Upper lobe of right lung (tissue), 1 donor: Measurements from ENCODE around the gene HOXA7. TPM values are rescaled to one million over a fixed set of nuclear protein-coding genes. Genes with fewer than 3 reads are reported as not detected.

Source experiments
- ATAC-seq: fragments of 200-7000 bp; cut with Tn5 transposase; one replicate; pipeline ENCODE4 v1.9.1; 2020; ENCODE audit warnings: mild to moderate bottlenecking, moderate library complexity
- DNase-seq: peaks from one replicate; pipeline ENCODE4 v3.0.0-alpha.2; 2020
- H3K27ac ChIP-seq: fragments of 200-600 bp; one replicate; pipeline ENCODE4 v1.8.0; 2022
- H3K27me3 ChIP-seq: fragments of 200-600 bp; one replicate; pipeline ENCODE4 v1.8.0; 2022; ENCODE audit warnings: mild to moderate bottlenecking
- H3K36me3 ChIP-seq: fragments of 200-600 bp; one replicate; pipeline ENCODE4 v1.8.0; 2022
- H3K4me1 ChIP-seq: fragments of 200-600 bp; one replicate; pipeline ENCODE4 v1.8.0; 2022
- H3K4me3 ChIP-seq: fragments of 200-600 bp; one replicate; pipeline ENCODE4 v1.8.0; 2022; ENCODE audit warnings: mild to moderate bottlenecking
- H3K9me3 ChIP-seq: fragments of 200-600 bp; one replicate; pipeline ENCODE4 v1.8.0; 2022
- intact Hi-C: fragments of 100-400 bp; cut with DNase I; formaldehyde crosslinking; loops from one replicate; pipeline ENCODE4 v1.11.0; 2022
- total RNA-seq: library from RNA; stranded (reverse); fragmentation: NEBNext Ultra II Directional; extraction: Animal tissue kit (Norgen Biotek cat#: 25700); gene quantifications from one replicate; pipeline ENCODE4 v1.2.1, GENCODE V29; 2021
- TF ChIP-seq, protein P1 (sequence below): fragments of 200-600 bp; IDR thresholded peaks from one replicate; pipeline ENCODE4 v1.8.0; 2022; ENCODE audit warnings: antibody characterized with exemption
- donor health status: DM: no; HTN: yes; CAD: no; lungs with severe emphysema.

HOXA7 gene
- total RNA-seq, 1 donor from 2014 or later = 2.9 TPM

DNA sequence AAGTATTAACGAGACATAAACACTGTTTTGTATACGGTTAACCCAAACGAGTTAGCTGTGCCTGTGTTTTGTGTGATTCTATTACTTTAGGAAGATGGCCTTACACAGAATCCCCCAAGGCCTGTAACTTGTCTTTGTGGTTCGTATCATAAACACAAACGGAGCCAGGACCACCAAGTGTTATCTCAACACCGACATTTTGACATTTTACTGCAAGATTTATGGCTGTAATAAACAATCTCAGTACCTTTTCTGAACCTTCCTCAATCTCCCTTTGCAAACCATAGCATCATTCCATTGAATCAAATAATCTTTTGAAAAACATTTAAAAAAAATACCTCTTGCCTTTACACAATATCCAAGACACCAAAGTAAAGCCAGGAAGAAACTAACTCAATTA, 23.5 kb downstream of the HOXA7 start:
- no peaks in the 10 kb centered on the region for H3K36me3 ChIP-seq
- intact Hi-C loops = no loop called here
- peaks cover 10% of the 10 kb centered on the region for H3K27me3 ChIP-seq
- DNase-seq = no peak
- peaks cover 51% of the 10 kb centered on the region for H3K4me1 ChIP-seq
- no peak overlapping the region for H3K27ac ChIP-seq
- no peak for ATAC-seq
- H3K4me3 ChIP-seq = no peak overlapping the region
- no peaks in the 10 kb centered on the region for H3K9me3 ChIP-seq
- TF ChIP-seq, protein P1, sequence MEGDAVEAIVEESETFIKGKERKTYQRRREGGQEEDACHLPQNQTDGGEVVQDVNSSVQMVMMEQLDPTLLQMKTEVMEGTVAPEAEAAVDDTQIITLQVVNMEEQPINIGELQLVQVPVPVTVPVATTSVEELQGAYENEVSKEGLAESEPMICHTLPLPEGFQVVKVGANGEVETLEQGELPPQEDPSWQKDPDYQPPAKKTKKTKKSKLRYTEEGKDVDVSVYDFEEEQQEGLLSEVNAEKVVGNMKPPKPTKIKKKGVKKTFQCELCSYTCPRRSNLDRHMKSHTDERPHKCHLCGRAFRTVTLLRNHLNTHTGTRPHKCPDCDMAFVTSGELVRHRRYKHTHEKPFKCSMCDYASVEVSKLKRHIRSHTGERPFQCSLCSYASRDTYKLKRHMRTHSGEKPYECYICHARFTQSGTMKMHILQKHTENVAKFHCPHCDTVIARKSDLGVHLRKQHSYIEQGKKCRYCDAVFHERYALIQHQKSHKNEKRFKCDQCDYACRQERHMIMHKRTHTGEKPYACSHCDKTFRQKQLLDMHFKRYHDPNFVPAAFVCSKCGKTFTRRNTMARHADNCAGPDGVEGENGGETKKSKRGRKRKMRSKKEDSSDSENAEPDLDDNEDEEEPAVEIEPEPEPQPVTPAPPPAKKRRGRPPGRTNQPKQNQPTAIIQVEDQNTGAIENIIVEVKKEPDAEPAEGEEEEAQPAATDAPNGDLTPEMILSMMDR = no peak

GRCh38 chr7:27132214-27132613, 24.3 kb downstream of the HOXA7 start:
- H3K27ac ChIP-seq = no peak overlapping the region
- H3K4me1 ChIP-seq = peaks cover 56% of the 10 kb centered on the region
- TF ChIP-seq, protein P1 = no peak
- H3K36me3 ChIP-seq = no peaks in the 10 kb centered on the region
- DNase-seq (no peak), ATAC-seq (no peak)
- intact Hi-C loops = no loop called here
- no peaks in the 10 kb centered on the region for H3K9me3 ChIP-seq
- H3K4me3 ChIP-seq = no peak overlapping the region
- peaks cover 7% of the 10 kb centered on the region for H3K27me3 ChIP-seq

DNA sequence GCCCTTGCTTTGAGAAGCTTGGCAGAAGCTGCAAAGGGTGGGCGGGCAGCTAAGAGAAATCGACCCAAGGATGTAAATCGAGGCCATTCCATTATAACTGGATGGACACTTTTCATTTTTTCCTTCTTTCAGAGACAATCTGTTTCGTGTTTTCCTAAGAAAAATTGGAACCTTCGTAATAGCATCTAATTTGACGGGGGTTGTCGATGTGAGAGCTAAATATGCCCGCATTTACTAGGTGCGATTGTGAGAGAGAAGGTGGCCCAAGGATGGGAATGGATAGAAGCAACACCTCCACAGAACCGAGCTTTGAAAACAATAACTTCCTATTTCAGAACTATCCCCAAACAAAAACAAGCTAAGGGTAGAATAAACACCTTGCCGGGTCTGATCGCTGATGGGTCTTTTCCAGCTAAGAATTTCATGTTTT, 25.1 kb downstream of the HOXA7 start:
- no peaks in the 10 kb centered on the region for H3K36me3 ChIP-seq
- TF ChIP-seq, protein P1 = no peak
- H3K9me3 ChIP-seq = no peaks in the 10 kb centered on the region
- H3K4me1 ChIP-seq = peaks cover 54% of the 10 kb centered on the region
- no peak for DNase-seq
- intact Hi-C loops = no loop called here
- H3K27me3 ChIP-seq = no peaks in the 10 kb centered on the region
- H3K27ac ChIP-seq = peak overlapping the region; percentile 83
- ATAC-seq = no peak
- peak overlapping the region; percentile 57 for H3K4me3 ChIP-seq

DNA sequence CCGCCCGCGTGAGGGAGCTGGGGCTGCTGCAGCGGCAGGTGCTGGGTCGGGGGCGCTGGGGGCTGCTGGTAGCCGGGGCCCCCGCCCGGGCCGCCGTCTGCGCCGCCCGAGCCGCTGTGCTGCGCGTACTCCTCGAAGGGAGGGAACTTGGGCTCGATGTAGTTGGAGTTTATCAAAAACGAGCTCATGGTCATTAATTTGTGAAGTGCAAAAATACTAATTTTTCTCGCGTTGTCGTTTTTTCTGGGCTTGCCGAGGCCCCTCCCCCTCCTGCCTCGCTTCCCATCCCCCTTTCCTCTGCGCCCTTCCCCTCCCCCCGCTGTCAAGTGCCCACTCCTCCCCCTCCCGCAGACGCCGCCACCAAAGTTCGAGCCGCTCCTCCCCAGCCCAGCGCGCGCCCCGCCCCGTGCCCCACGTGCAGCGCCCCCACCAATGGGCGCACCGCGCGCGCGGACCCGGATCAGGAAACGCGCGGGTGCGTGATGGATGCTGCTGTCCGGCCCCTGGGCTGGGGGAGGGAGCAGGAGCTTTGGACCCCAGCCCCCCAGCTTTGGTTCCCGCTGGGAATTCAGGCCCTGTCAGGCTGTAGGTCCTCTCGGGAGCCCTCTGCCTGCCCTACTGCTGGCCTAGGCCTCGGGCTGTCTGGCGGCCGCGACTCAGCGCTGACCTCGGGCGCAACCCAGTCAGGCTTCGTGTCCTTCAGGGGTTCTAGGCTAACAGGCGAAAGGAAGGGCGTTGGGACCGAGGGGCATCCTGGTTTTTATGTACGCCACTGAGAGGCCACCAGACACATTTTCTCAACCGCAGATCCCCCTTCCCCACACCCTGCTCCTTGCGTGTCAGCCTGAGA, 25.7 kb downstream of the HOXA7 start, which contains the start of gene HOXA4:
HOXA4 (minus strand) TSS at position 218 of the 850 bp plus-strand sequence; CDS start at position 194, 24 bp downstream.
- Histone ChIP-seq H3K27me3 (no peaks in the 10 kb centered on the region), H3K27ac (peak within 1 kb of the TSS; percentile 85), H3K9me3 (no peaks in the 10 kb centered on the region), H3K4me3 (peak within 1 kb of the TSS; percentile 57), H3K4me1 (peaks cover 52% of the 10 kb centered on the region), H3K36me3 (no peaks in the 10 kb centered on the region)
- TF ChIP-seq, protein P1 = no peak
- peak; percentile 93 for DNase-seq
- intact Hi-C loops = no loop called here
- ATAC-seq = peak; percentile 98

- Histone ChIP-seq H3K27me3 (no peaks in the 10 kb centered on the region), H3K36me3 (no peaks in the 10 kb centered on the region), H3K4me3 (peak overlapping the region; percentile 57), H3K27ac (peak overlapping the region; percentile 85), H3K9me3 (no peaks in the 10 kb centered on the region), H3K4me1 (peaks cover 46% of the 10 kb centered on the region)
- ATAC-seq = peak; percentile 42
- peak; percentile 65 for DNase-seq
- intact Hi-C loops = no loop called here
- TF ChIP-seq, protein P1 = no peak
Observed at GRCh38 chr7:27129729-27130539, 26.5 kb downstream of the HOXA7 start.
